ENCODE results near the gene CNKSR2.

The CNKSR2 gene

DNA sequence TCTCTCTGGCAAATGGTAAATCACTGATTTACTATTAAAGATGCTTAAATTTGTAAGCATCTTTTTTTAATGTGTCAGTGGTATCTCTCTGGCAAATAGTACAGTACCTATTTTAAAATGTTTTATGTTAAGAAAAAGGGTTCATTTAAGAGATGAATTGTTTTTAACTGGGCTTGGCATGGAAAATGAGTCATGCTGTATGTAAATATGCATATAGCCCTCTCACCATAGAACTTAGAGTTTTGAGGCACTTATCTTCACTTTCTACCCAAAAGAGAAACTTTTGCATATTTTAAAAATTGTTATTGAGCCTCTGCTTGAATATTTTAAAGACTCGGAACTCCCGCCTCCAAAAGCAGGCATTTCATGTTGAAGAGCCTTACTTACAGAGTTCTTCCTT lies 246.0 kb downstream of the CNKSR2 start:
- no peak overlapping the region for H3K4me3 ChIP-seq (ENCODE audit: low read depth, low read length)
- TF ChIP-seq, protein P1, sequence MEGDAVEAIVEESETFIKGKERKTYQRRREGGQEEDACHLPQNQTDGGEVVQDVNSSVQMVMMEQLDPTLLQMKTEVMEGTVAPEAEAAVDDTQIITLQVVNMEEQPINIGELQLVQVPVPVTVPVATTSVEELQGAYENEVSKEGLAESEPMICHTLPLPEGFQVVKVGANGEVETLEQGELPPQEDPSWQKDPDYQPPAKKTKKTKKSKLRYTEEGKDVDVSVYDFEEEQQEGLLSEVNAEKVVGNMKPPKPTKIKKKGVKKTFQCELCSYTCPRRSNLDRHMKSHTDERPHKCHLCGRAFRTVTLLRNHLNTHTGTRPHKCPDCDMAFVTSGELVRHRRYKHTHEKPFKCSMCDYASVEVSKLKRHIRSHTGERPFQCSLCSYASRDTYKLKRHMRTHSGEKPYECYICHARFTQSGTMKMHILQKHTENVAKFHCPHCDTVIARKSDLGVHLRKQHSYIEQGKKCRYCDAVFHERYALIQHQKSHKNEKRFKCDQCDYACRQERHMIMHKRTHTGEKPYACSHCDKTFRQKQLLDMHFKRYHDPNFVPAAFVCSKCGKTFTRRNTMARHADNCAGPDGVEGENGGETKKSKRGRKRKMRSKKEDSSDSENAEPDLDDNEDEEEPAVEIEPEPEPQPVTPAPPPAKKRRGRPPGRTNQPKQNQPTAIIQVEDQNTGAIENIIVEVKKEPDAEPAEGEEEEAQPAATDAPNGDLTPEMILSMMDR (IDR thresholded peaks at IDR 0.05; ENCODE audit: borderline replicate concordance, insufficient read depth, low read depth, low read length) = no peak

DNA sequence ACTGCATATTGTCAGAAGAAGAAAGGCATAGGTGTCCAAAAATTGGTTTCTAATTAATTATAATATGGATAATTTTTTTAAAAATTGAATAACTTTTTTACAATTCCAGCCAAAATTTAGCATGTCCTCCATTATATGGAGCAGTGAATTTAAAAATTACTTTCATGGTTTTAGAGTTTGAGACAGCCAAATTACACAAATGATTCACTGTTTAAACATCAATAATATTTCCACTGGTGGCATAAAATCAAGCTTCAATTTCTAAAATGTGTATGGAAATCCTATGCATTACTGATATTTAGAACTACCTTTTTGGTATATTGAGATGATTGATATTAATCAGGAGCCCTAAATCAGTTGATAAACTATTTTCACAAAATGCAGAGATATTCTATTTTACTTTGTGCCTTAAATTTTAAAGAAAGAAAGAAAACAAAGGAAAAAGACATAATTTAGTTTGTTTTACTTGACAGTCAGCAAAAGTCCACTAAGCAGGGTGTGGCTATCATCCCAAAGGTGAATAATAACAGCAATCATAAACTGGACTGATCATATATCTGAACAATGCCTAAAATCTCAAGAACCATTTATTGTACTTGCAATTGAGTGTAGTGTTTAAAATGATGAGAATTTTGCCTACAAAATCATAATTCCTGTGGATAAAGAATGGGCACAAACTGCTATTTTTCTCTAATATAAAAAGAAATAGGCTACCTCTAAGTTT lies 249.7 kb downstream of the CNKSR2 start:
- no peak overlapping the region for H3K4me3 ChIP-seq (ENCODE audit: low read depth, low read length)
- TF ChIP-seq, protein P1 (IDR thresholded peaks at IDR 0.05; ENCODE audit: borderline replicate concordance, insufficient read depth, low read depth, low read length) = no peak

DNA sequence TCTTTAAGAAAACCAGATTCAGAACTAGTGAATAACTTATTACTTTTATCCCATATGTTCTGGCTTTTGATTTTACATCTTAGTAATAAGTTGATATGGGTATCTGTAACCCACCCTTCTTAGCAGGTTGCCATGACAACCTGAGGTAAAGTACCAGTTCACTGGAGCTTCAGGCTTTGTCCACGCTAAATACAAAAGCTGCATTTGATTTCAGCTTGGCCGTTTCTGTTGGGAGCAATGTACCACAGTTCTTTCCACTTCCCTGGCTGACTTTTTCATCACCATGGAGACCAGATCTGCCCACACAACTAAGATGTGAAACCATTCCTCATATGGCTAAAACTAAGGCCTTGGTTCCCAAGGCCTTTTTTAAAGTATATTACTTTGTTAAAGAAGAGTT lies 257.8 kb downstream of the CNKSR2 start:
- TF ChIP-seq, protein P1 (IDR thresholded peaks at IDR 0.05; ENCODE audit: borderline replicate concordance, insufficient read depth, low read depth, low read length) = no peak

DNA sequence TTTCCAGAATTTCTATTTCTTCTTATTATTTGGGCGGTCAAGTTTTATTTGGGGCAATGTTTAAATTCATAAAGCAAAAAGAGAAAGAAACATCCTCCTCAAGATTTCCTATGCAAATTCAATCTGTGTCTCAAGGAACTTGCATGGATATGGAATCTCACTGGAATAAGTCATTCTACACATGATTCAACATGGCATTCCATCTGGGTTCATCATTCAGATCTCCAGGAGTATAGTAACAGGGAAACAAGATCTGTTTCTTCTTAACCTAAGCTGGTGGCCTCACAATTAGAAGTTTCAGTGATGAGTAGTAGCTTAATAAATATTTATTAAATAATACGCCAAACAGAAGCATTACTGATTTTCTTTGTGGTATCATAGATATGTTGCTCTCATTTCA lies 264.1 kb downstream of the CNKSR2 start:
- no peak overlapping the region for H3K4me3 ChIP-seq (ENCODE audit: low read depth, low read length)
- TF ChIP-seq, protein P1 (IDR thresholded peaks at IDR 0.05; ENCODE audit: borderline replicate concordance, insufficient read depth, low read depth, low read length) = no peak

More for the DNA sequence above, 257.8 kb downstream of the CNKSR2 start:
- no peak overlapping the region for H3K4me3 ChIP-seq (ENCODE audit: low read depth, low read length)

DNA sequence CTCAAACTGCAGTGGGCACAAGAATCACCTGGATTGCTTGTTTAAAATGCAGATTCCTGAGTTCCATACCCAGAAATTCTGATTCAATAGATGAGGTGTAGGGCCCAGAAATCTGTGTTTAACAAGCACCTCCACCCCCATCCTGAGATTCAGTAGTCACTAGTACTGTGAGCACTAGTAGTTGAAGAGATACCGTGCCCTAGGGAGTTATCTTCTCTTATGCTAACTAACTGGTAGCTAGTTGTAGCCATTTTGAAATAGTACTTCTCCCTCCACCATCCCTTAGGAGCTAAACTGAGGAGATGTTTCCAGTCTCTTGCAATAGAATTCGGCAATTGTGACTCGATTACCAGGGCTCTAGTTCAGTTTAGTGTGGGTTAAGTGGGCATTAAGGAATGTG lies 265.6 kb downstream of the CNKSR2 start:
- TF ChIP-seq, protein P1 (IDR thresholded peaks at IDR 0.05; ENCODE audit: borderline replicate concordance, insufficient read depth, low read depth, low read length) = no peak
- H3K4me3 ChIP-seq (ENCODE audit: low read depth, low read length) = no peak overlapping the region

DNA sequence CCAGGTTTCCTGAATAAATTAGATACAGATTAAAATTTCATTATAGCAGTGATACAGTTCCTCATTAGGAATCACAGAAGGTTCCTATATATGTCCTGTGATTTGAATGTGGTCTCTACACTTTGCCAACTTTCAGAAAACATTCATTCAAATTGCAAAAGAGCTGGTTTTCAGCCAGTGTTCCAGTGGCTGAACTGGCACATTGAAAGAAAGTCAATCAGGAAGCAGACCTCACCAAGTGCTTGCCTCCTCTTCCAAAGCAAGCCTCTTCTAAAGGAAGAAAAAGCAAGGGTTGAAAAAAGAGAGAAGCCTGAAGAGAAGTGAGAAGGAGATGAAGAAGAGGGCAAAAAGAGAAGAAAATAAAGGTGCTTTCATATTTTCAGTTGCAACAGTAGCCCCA lies 271.2 kb downstream of the CNKSR2 start:
- TF ChIP-seq, protein P1 (IDR thresholded peaks at IDR 0.05; ENCODE audit: borderline replicate concordance, insufficient read depth, low read depth, low read length) = no peak
- H3K4me3 ChIP-seq (ENCODE audit: low read depth, low read length) = no peak overlapping the region

DNA sequence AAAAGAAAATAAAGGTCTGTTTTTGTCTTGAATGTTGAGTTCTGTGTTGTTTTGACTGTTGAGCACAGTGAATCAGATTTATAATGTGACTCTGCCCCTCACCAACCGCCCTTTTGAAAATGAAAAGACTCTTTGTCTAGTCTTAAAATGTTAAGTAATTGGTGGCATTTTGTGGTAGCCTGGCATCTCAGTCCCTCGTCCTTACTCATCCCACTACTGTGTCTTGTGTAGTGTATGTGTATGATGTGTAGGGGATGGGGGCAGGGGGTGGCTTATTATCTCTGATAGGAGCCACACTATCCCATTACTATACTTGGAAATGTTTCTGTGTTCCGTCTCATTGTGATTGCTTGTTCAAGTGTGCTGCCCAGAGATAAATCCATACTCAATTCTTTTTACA lies 271.7 kb downstream of the CNKSR2 start:
- H3K4me3 ChIP-seq (ENCODE audit: low read depth, low read length) = no peak overlapping the region
- TF ChIP-seq, protein P1 (IDR thresholded peaks at IDR 0.05; ENCODE audit: borderline replicate concordance, insufficient read depth, low read depth, low read length) = no peak
